ENCODE data around the gene KIAA0232. TPM values are rescaled to one million over a fixed set of nuclear protein-coding genes. Genes with fewer than 3 reads are reported as not detected.

KIAA0232 gene
- total RNA-seq, 1 donor from 2014 or later: 27.2 TPM

GRCh38 chr4:6932475-6932874 is 149.9 kb downstream of the KIAA0232 start:
- peaks cover 28% of the 10 kb centered on the region for H3K4me1 Mint-ChIP-seq (ENCODE audit: unreplicated experiment)

DNA sequence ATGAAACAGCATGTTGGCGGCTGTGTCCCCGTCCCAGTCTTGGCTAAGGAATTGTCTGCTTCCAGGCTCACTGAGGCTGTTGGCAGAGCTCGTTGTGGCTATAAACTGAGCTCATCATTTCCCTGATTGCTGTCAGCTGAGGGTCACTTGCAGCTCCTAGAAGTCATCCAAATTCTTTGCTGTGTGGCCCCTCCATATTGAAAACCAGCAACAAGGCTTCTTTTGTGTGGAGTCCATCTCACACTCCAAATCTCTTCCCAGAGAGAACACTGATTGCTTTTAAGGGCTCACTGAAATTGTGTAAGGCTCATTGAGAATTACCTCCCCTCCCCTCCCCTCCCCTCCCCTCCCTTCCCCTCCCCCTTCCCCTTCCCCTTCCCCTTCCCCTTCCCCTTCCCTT is 150.4 kb downstream of the KIAA0232 start:
- TF ChIP-seq CTCF (IDR thresholded peaks at IDR 0.05; ENCODE audit: unreplicated experiment): no peak
- Mint-ChIP-seq H3K27me3 (ENCODE audit: unreplicated experiment) (peaks cover 8% of the 10 kb centered on the region), H3K36me3 (ENCODE audit: low read depth, unreplicated experiment) (peaks cover 28% of the 10 kb centered on the region), H3K9me3 (ENCODE audit: unreplicated experiment) (no peaks in the 10 kb centered on the region), H3K4me1 (ENCODE audit: unreplicated experiment) (peaks cover 33% of the 10 kb centered on the region), H3K4me3 (ENCODE audit: unreplicated experiment) (no peak overlapping the region), H3K27ac (ENCODE audit: unreplicated experiment) (no peak overlapping the region)
- DNase-seq (ENCODE audit: low spot score): no peak

More at GRCh38 chr4:6932475-6932874, 149.9 kb downstream of the KIAA0232 start:
- H3K27me3 Mint-ChIP-seq (ENCODE audit: unreplicated experiment): peaks cover 8% of the 10 kb centered on the region
- H3K9me3 Mint-ChIP-seq (ENCODE audit: unreplicated experiment): no peaks in the 10 kb centered on the region
- peaks cover 33% of the 10 kb centered on the region for H3K36me3 Mint-ChIP-seq (ENCODE audit: low read depth, unreplicated experiment)
- H3K27ac Mint-ChIP-seq (ENCODE audit: unreplicated experiment): no peak overlapping the region
- no peak for DNase-seq (ENCODE audit: low spot score)
- H3K4me3 Mint-ChIP-seq (ENCODE audit: unreplicated experiment): no peak overlapping the region
- no peak for TF ChIP-seq CTCF (IDR thresholded peaks at IDR 0.05; ENCODE audit: unreplicated experiment)

Other genes with a start within 250 kb of the KIAA0232 start
- gene MAN2B2, start 207.5 kb upstream of the KIAA0232 start, total RNA-seq (ENCODE audit: unreplicated experiment): 12.5 TPM
- 226 TPM for gene MRFAP1, start 142.0 kb upstream of the KIAA0232 start, total RNA-seq (ENCODE audit: unreplicated experiment)
- not detected for gene S100P, start 88.8 kb upstream of the KIAA0232 start, total RNA-seq (ENCODE audit: unreplicated experiment)
- gene MRFAP1L1, start 72.9 kb upstream of the KIAA0232 start, total RNA-seq (ENCODE audit: unreplicated experiment): 43.0 TPM
- 20.9 TPM for gene BLOC1S4, start 66.6 kb upstream of the KIAA0232 start, total RNA-seq (ENCODE audit: unreplicated experiment)
- 33.0 TPM for gene TBC1D14, start 127.1 kb downstream of the KIAA0232 start, total RNA-seq (ENCODE audit: unreplicated experiment)

All from endothelial cell (in vitro differentiated cells).